WERI-Rb-1 (cell line): ENCODE data around the gene GINS3.

ENCODE experiments used
- DNase-seq: peaks from one replicate; pipeline ENCODE4 v3.0.0-alpha.2; 2020
- H3K27ac ChIP-seq: fragments of 250-450 bp; sonication (Bioruptor Pico); 2 replicates; pipeline ENCODE4 v1.5.1; 2020; ENCODE audit warnings: mild to moderate bottlenecking, moderate library complexity
- H3K27me3 ChIP-seq: fragments of 250-450 bp; sonication (Bioruptor Pico); 2 replicates; pipeline ENCODE4 v1.5.1; 2021; ENCODE audit warnings: mild to moderate bottlenecking, low read depth, moderate library complexity; ENCODE audit not compliant: insufficient read depth, severe bottlenecking
- H3K36me3 ChIP-seq: fragments of 250-450 bp; sonication (Bioruptor Pico); 2 replicates; pipeline ENCODE4 v1.5.1; 2020; ENCODE audit warnings: mild to moderate bottlenecking, moderate library complexity
- H3K4me3 ChIP-seq: 2 replicates; pipeline ENCODE4 v1.5.1; 2011; ENCODE audit warnings: low read depth, mild to moderate bottlenecking, control low read depth, low read length
- H3K9me3 ChIP-seq: fragments of 250-450 bp; sonication (Bioruptor Pico); 2 replicates; pipeline ENCODE4 v1.5.1; 2021; ENCODE audit warnings: mild to moderate bottlenecking, moderate library complexity; ENCODE audit not compliant: severe bottlenecking
- TF ChIP-seq, protein P1 (sequence below): IDR thresholded peaks from 2 replicates; pipeline ENCODE4 v1.5.1; 2011; ENCODE audit warnings: low read depth, mild to moderate bottlenecking, control low read depth, inconsistent platforms, low read length

Gene GINS3

DNA sequence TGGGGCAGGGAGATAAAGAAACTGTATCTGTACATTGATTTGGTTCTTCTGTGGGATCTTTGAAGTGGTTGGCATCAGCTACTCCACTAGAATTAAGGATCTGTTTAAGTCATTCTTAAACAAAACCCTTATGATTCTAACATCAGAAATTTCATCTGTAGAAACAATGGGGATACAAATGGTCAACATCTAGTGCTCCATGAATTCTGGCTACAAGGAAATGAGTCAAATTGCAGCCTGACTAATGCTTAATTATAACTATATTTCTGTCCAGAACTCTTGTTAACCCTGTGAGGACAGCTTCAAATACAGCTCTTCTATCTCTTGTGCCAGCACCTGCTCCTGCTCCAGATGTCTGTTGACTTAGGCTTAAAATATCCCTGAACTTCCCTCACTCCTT, 13.9 kb upstream of the GINS3 start:
- DNase-seq: no peak
- H3K27ac ChIP-seq: no peak overlapping the region
- H3K36me3 ChIP-seq: no peaks in the 10 kb centered on the region
- H3K4me3 ChIP-seq: no peak overlapping the region
- TF ChIP-seq, protein P1, sequence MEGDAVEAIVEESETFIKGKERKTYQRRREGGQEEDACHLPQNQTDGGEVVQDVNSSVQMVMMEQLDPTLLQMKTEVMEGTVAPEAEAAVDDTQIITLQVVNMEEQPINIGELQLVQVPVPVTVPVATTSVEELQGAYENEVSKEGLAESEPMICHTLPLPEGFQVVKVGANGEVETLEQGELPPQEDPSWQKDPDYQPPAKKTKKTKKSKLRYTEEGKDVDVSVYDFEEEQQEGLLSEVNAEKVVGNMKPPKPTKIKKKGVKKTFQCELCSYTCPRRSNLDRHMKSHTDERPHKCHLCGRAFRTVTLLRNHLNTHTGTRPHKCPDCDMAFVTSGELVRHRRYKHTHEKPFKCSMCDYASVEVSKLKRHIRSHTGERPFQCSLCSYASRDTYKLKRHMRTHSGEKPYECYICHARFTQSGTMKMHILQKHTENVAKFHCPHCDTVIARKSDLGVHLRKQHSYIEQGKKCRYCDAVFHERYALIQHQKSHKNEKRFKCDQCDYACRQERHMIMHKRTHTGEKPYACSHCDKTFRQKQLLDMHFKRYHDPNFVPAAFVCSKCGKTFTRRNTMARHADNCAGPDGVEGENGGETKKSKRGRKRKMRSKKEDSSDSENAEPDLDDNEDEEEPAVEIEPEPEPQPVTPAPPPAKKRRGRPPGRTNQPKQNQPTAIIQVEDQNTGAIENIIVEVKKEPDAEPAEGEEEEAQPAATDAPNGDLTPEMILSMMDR: no peak
- H3K9me3 ChIP-seq: no peaks in the 10 kb centered on the region
- H3K27me3 ChIP-seq: no peaks in the 10 kb centered on the region

DNA sequence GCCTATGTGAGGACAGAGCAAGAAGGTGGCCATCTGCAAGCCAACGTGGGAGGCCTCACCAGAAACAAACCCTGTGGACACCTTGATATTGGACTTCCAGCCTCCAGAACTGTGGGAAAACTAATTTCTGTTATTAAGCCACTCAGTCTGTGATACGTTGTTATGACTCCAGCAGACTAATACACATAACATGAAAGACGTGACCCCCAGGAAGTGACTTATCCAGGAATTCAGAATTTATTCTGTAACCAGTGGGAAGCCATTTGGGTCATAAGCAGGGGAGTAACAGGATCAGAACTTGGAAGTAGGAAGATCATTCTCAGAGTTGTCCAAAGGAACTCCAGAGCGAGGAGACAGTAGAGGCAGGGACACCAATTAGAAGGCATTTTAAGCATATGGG, 12.5 kb upstream of the GINS3 start:
- H3K27me3 ChIP-seq: no peaks in the 10 kb centered on the region
- TF ChIP-seq, protein P1: no peak
- no peak overlapping the region for H3K4me3 ChIP-seq
- no peak for DNase-seq
- H3K36me3 ChIP-seq: no peaks in the 10 kb centered on the region
- no peaks in the 10 kb centered on the region for H3K9me3 ChIP-seq
- H3K27ac ChIP-seq: no peak overlapping the region

GRCh38 chr16:58381661-58382060, 10.6 kb upstream of the GINS3 start:
- Histone ChIP-seq H3K27me3 (no peaks in the 10 kb centered on the region), H3K4me3 (no peak overlapping the region), H3K27ac (no peak overlapping the region), H3K36me3 (no peaks in the 10 kb centered on the region), H3K9me3 (no peaks in the 10 kb centered on the region)
- DNase-seq: no peak
- TF ChIP-seq, protein P1: no peak

GRCh38 chr16:58384437-58385055, 7.7 kb upstream of the GINS3 start:
- Histone ChIP-seq H3K4me3 (no peak overlapping the region), H3K36me3 (no peaks in the 10 kb centered on the region), H3K27me3 (no peaks in the 10 kb centered on the region), H3K27ac (no peak overlapping the region), H3K9me3 (no peaks in the 10 kb centered on the region)
- TF ChIP-seq, protein P1: no peak
- DNase-seq: no peak

GRCh38 chr16:58385218-58385773, 7.0 kb upstream of the GINS3 start:
- Histone ChIP-seq H3K4me3 (no peak overlapping the region), H3K27ac (no peak overlapping the region), H3K9me3 (no peaks in the 10 kb centered on the region), H3K36me3 (no peaks in the 10 kb centered on the region), H3K27me3 (no peaks in the 10 kb centered on the region)
- TF ChIP-seq, protein P1: no peak
- DNase-seq: no peak

- Histone ChIP-seq H3K27me3 (no peaks in the 10 kb centered on the region), H3K9me3 (peaks cover 4% of the 10 kb centered on the region), H3K27ac (no peak overlapping the region), H3K36me3 (peaks cover 13% of the 10 kb centered on the region), H3K4me3 (no peak overlapping the region)
- DNase-seq: no peak
- TF ChIP-seq, protein P1: no peak
These were observed 2.5 kb upstream of the GINS3 start for GRCh38 chr16:58389724-58390123.
